HG02642 (cell line): ENCODE measurements around the gene OR1M1.

Experiments
- ATAC-seq: cut with Tn5 transposase; IDR thresholded peaks from one replicate; pipeline ENCODE4 v1.9.1; 2021; ENCODE audit warnings: mild to moderate bottlenecking; ENCODE audit not compliant: unreplicated experiment, poor library complexity

The OR1M1 gene

GRCh38 chr19:9073806-9074205 is 13.1 kb upstream of the OR1M1 start:
- ATAC-seq = no peak

GRCh38 chr19:9075064-9075949 is 11.6 kb upstream of the OR1M1 start:
- ATAC-seq = no peak

GRCh38 chr19:9076901-9077300 is 10.0 kb upstream of the OR1M1 start:
- no peak for ATAC-seq

GRCh38 chr19:9078651-9079050 is 8.2 kb upstream of the OR1M1 start:
- ATAC-seq = no peak

- ATAC-seq = no peak
These were observed 20.5 kb downstream of the OR1M1 start, which contains the start of gene OR7G2 for GRCh38 chr19:9107375-9107774. Gene OR7G2 (minus strand): TSS chr19:9107475. CDS start chr19:9103243, 4,232 bp downstream.

GRCh38 chr19:9109959-9110358 is 23.1 kb downstream of the OR1M1 start:
- ATAC-seq = no peak

- no peak for ATAC-seq
These were observed 28.5 kb downstream of the OR1M1 start, which contains the start of gene OR7G1 for GRCh38 chr19:9115307-9115813. Gene OR7G1 (minus strand): TSS chr19:9115763. CDS start chr19:9115763, 0 bp downstream.

- ATAC-seq = no peak
These were observed 29.7 kb downstream of the OR1M1 start for GRCh38 chr19:9116547-9116946.

GRCh38 chr19:9126900-9127405 is 40.1 kb downstream of the OR1M1 start, which contains the start of gene OR7G3:
Gene OR7G3 (minus strand): TSS chr19:9126950. CDS start chr19:9126950, 0 bp downstream.
- ATAC-seq = no peak

- no peak for ATAC-seq
These were observed 41.3 kb downstream of the OR1M1 start for GRCh38 chr19:9128171-9128570.

GRCh38 chr19:9130965-9131364 is 44.1 kb downstream of the OR1M1 start:
- no peak for ATAC-seq

GRCh38 chr19:9132422-9132821 is 45.6 kb downstream of the OR1M1 start:
- no peak for ATAC-seq

- ATAC-seq = peak; percentile 9
These were observed 52.8 kb downstream of the OR1M1 start for GRCh38 chr19:9139609-9140158.

GRCh38 chr19:9140159-9140874 is 53.5 kb downstream of the OR1M1 start, which contains the start of gene ZNF317:
Gene ZNF317 (plus strand): TSS chr19:9140397. CDS start chr19:9156017, 15,620 bp downstream.
- ATAC-seq = peak; percentile 95

GRCh38 chr19:9144920-9145319 is 58.1 kb downstream of the OR1M1 start:
- ATAC-seq = no peak
